SIG-M5 treated with dmso at 0.1 percent for 504 hours (cell line): ENCODE measurements around the gene OR51G2.

Experiments
- DNase-seq: peaks from one replicate; lab custom pipeline; 2025; ENCODE audit not compliant: unreplicated experiment; lab: John Stamatoyannopoulos, UW

Gene OR51G2

GRCh38 chr11:4865855-4866254, 53.3 kb downstream of the OR51G2 start:
- DNase-seq = no peak

GRCh38 chr11:4863876-4864275, 55.3 kb downstream of the OR51G2 start:
- DNase-seq = no peak
